H1 (cell line): ENCODE results near the gene SUGT1. TPM values are rescaled to one million over a fixed set of nuclear protein-coding genes. Genes with fewer than 3 reads are reported as not detected.
A peak's percentile ranks its signal among the peaks of the same experiment; 100 is the strongest.

ENCODE experiments used
- CTCF ChIA-PET: fragments of 300-600 bp; sonication (Branson Sonifier 250); formaldehyde crosslinking; loops from one replicate; lab custom pipeline; 2021; ENCODE audit not compliant: partially characterized antibody; lab: Charles Lee
- POLR2A ChIA-PET: fragments of 300-600 bp; sonication (Branson Sonifier 250); formaldehyde crosslinking; loops from one replicate; lab custom pipeline; 2021; ENCODE audit warnings: inconsistent platforms; ENCODE audit not compliant: partially characterized antibody; lab: Charles Lee
- DNase-seq, 2 experiments: peaks; one replicate each; pipeline versions ENCODE4 v3.0.0 to v3.0.0-alpha.2; 2010 to 2022; ENCODE audit warnings: low spot score in 2 of 2, low read depth in 1 of 2, mixed read lengths in 1 of 2
- FAIRE-seq: peaks from 2 replicates; lab custom pipeline; 2011; peaks lifted over from hg19 to GRCh38; lab: Jason Lieb, UNC
- H2AFZ ChIP-seq: 2 replicates; pipeline ENCODE4 v1.8.1; 2012; ENCODE audit warnings: low read length, inconsistent platforms
- H2AK5ac ChIP-seq: 2 replicates; pipeline ENCODE4 v1.6.1; 2013; ENCODE audit warnings: low read depth, low read length
- H2BK120ac ChIP-seq: replicated peaks from 2 replicates; pipeline ENCODE3; 2013; ENCODE audit warnings: low read depth, low read length, inconsistent platforms
- H2BK12ac ChIP-seq: 2 replicates; pipeline ENCODE4 v1.6.1; 2013; ENCODE audit warnings: low read depth, low read length
- H2BK15ac ChIP-seq: 2 replicates; pipeline ENCODE4 v1.6.1; 2013; ENCODE audit warnings: low read length
- H2BK20ac ChIP-seq: 2 replicates; pipeline ENCODE4 v1.6.1; 2013; ENCODE audit warnings: low read length
- H2BK5ac ChIP-seq: 2 replicates; pipeline ENCODE4 v1.6.1; 2013; ENCODE audit warnings: low read depth, low read length
- H3K14ac ChIP-seq: 2 replicates; pipeline ENCODE4 v1.6.1; 2013; ENCODE audit warnings: inconsistent platforms; ENCODE audit not compliant: insufficient read length
- H3K18ac ChIP-seq: 2 replicates; pipeline ENCODE4 v1.6.1; 2013; ENCODE audit warnings: low read length; ENCODE audit errors: extremely low read depth
- H3K23ac ChIP-seq: 2 replicates; pipeline ENCODE4 v1.6.1; 2013; ENCODE audit warnings: inconsistent platforms; ENCODE audit not compliant: insufficient read length
- H3K23me2 ChIP-seq: 2 replicates; pipeline ENCODE4 v1.6.1; 2013; ENCODE audit warnings: low read depth, low read length
- H3K27ac ChIP-seq: 2 replicates; pipeline ENCODE4 v1.6.1; 2011; ENCODE audit warnings: low read depth, low read length, inconsistent platforms
- H3K27me3 ChIP-seq, 4 experiments: replicated peaks in 1 of 4; 1 replicate in 1 of 4; 2 replicates in 3 of 4; pipeline versions ENCODE4 v1.6.1 to v1.8.1; 2011 to 2013; ENCODE audit warnings: low read length in 3 of 4, mild to moderate bottlenecking in 3 of 4, inconsistent platforms in 2 of 4, mixed read lengths in 2 of 4, moderate library complexity in 1 of 4; ENCODE audit not compliant: control insufficient read depth in 3 of 4, insufficient read depth in 3 of 4; ENCODE audit errors: extremely low read depth in 1 of 4
- H3K36me3 ChIP-seq, 4 experiments: 2 replicates each; pipeline versions ENCODE4 v1.6.1 to v1.8.1; 2011 to 2013; ENCODE audit warnings: mild to moderate bottlenecking in 4 of 4, low read length in 3 of 4, moderate library complexity in 2 of 4, control low read depth in 1 of 4, inconsistent platforms in 1 of 4; ENCODE audit not compliant: insufficient read depth in 4 of 4, control insufficient read depth in 2 of 4
- H3K4ac ChIP-seq: replicated peaks from 2 replicates; pipeline ENCODE3; 2013; ENCODE audit warnings: low read length, low read depth, mixed read lengths, inconsistent platforms; ENCODE audit not compliant: insufficient read length
- H3K4me1 ChIP-seq, 4 experiments: replicated peaks in 1 of 4; 1 replicate in 1 of 4; 2 replicates in 3 of 4; pipeline versions ENCODE4 v1.6.1 to v1.8.1; 2011 to 2013; ENCODE audit warnings: low read length in 3 of 4, inconsistent platforms in 2 of 4, mixed read lengths in 1 of 4; ENCODE audit not compliant: insufficient read depth in 4 of 4, control insufficient read depth in 3 of 4
- H3K4me2 ChIP-seq, 2 experiments: 2 replicates each; pipeline versions ENCODE4 v1.6.1 to v1.8.1; 2011 to 2013; ENCODE audit warnings: low read depth in 2 of 2, low read length in 2 of 2, control low read depth in 1 of 2, inconsistent platforms in 1 of 2, mild to moderate bottlenecking in 1 of 2; ENCODE audit not compliant: insufficient read depth in 1 of 2
- H3K4me3 ChIP-seq, 4 experiments: fragments of 200-600, 300-600 bp in 1 of 4; sonication (generic), shearing (Covaris generic), sonication (Bioruptor Twin) in 1 of 4; 2 replicates each; pipeline versions ENCODE4 v1.5.1 to v1.8.1; 2011 to 2016; ENCODE audit warnings: low read length in 4 of 4, low read depth in 3 of 4, control low read depth in 2 of 4, inconsistent platforms in 2 of 4, mild to moderate bottlenecking in 2 of 4, mixed read lengths in 1 of 4, moderate library complexity in 1 of 4; ENCODE audit not compliant: insufficient read depth in 2 of 4; ENCODE audit errors: extremely low read depth in 1 of 4
- H3K56ac ChIP-seq: replicated peaks from 2 replicates; pipeline ENCODE3; 2013; ENCODE audit warnings: low read depth, mild to moderate bottlenecking, mixed read lengths, low read length, inconsistent platforms; ENCODE audit not compliant: insufficient read length
- H3K79me1 ChIP-seq: 2 replicates; pipeline ENCODE4 v1.6.1; 2013; ENCODE audit warnings: low read depth, low read length, control low read depth
- H3K79me2 ChIP-seq, 2 experiments: 2 replicates each; pipeline versions ENCODE4 v1.6.1 to v1.8.1; 2012 to 2013; ENCODE audit warnings: low read length in 2 of 2, mild to moderate bottlenecking in 2 of 2, inconsistent platforms in 1 of 2; ENCODE audit not compliant: insufficient read depth in 2 of 2, control insufficient read depth in 1 of 2
- H3K9ac ChIP-seq, 4 experiments: replicated peaks in 1 of 4; 1 replicate in 1 of 4; 2 replicates in 3 of 4; pipeline versions ENCODE4 v1.6.1 to v1.8.1; 2011 to 2013; ENCODE audit warnings: low read depth in 3 of 4, low read length in 3 of 4, control low read depth in 2 of 4, mild to moderate bottlenecking in 2 of 4, moderate library complexity in 2 of 4, inconsistent platforms in 1 of 4; ENCODE audit errors: extremely low read depth in 1 of 4
- H3K9me3 ChIP-seq, 2 experiments: 2 replicates each; pipeline versions ENCODE4 v1.6.1 to v1.8.1; 2012 to 2013; ENCODE audit warnings: mild to moderate bottlenecking in 2 of 2, moderate library complexity in 2 of 2, control low read depth in 1 of 2, inconsistent platforms in 1 of 2, low read depth in 1 of 2, low read length in 1 of 2, mixed read lengths in 1 of 2; ENCODE audit not compliant: insufficient read depth in 2 of 2
- H4K20me1 ChIP-seq, 2 experiments: replicated peaks in 1 of 2; 2 replicates each; pipeline versions ENCODE3 to v1.8.1; 2011 to 2013; ENCODE audit warnings: inconsistent platforms in 2 of 2, low read length in 2 of 2, mild to moderate bottlenecking in 1 of 2; ENCODE audit not compliant: insufficient read depth in 2 of 2, control insufficient read depth in 1 of 2
- H4K5ac ChIP-seq: 2 replicates; pipeline ENCODE4 v1.6.1; 2013; ENCODE audit warnings: low read length, low read depth, mixed read lengths, inconsistent platforms; ENCODE audit not compliant: insufficient read length
- H4K8ac ChIP-seq: 2 replicates; pipeline ENCODE4 v1.8.0; 2013; ENCODE audit warnings: mild to moderate bottlenecking, moderate library complexity, low read length, inconsistent platforms; ENCODE audit not compliant: insufficient read depth; ENCODE audit errors: extremely low read depth
- H4K91ac ChIP-seq: replicated peaks from 2 replicates; pipeline ENCODE3; 2013; ENCODE audit warnings: low read length, mixed read lengths, inconsistent platforms; ENCODE audit not compliant: insufficient read length
- CTBP2 ChIP-seq: IDR thresholded peaks from 2 replicates; pipeline ENCODE4 v1.7.0; 2011; ENCODE audit warnings: borderline replicate concordance, mild to moderate bottlenecking, moderate library complexity, mixed read lengths, low read length; ENCODE audit not compliant: insufficient read depth, insufficient read length
- TEAD4 ChIP-seq: IDR thresholded peaks from 2 replicates; pipeline ENCODE4 v1.6.1; 2012; ENCODE audit warnings: low read depth, low read length, inconsistent platforms, mixed read lengths
- WGBS, 2 experiments: shearing (Covaris generic) in 1 of 2; methylation state at CpG; one replicate each; pipeline versions ENCODE4 v1.1.6 to v1.1.7; 2013 to 2015; ENCODE audit warnings: low lambda C conversion rate in 2 of 2, mixed read lengths in 2 of 2, inconsistent platforms in 1 of 2, low coverage in 1 of 2, missing lambda C conversion rate in 1 of 2; ENCODE audit not compliant: insufficient replicate concordance in 2 of 2, insufficient coverage in 1 of 2, insufficient read length in 1 of 2; ENCODE audit errors: extremely low coverage in 1 of 2, missing lambda C conversion rate in 1 of 2; 5-methylcytosine and 5-hydroxymethylcytosine counted together
- polyA plus RNA-seq, 7 experiments: library from polyadenylated mRNA; depleted of rRNA in 3 of 7; stranded (reverse) in 5 of 7; unstranded in 2 of 7; fragments of >200 nt in 5 of 7; fragments of 200-250 nt in 2 of 7; gene quantifications; 1 replicate in 5 of 7; 2 replicates in 1 of 7; 4 replicates in 1 of 7; pipeline versions ENCODE4 v1.2.1 to v1.2.3, GENCODE V29; 2011 to 2013; ENCODE audit warnings: missing spikeins in 2 of 7, mixed read lengths in 2 of 7
- total RNA-seq: library from RNA; stranded (reverse); fragmentation: NEBNext Ultra II Directional; extraction: Animal tissue kit (Norgen Biotek cat#: 25700); gene quantifications from 2 replicates; pipeline ENCODE4 v1.2.1, GENCODE V29; 2021

Gene SUGT1
- total and polyA plus RNA-seq, 2 of the 8 experiments (the other 6 are each of a cell fraction or from before 2014, with no cell fraction given), result 21.0 to 99.4 TPM

DNA sequence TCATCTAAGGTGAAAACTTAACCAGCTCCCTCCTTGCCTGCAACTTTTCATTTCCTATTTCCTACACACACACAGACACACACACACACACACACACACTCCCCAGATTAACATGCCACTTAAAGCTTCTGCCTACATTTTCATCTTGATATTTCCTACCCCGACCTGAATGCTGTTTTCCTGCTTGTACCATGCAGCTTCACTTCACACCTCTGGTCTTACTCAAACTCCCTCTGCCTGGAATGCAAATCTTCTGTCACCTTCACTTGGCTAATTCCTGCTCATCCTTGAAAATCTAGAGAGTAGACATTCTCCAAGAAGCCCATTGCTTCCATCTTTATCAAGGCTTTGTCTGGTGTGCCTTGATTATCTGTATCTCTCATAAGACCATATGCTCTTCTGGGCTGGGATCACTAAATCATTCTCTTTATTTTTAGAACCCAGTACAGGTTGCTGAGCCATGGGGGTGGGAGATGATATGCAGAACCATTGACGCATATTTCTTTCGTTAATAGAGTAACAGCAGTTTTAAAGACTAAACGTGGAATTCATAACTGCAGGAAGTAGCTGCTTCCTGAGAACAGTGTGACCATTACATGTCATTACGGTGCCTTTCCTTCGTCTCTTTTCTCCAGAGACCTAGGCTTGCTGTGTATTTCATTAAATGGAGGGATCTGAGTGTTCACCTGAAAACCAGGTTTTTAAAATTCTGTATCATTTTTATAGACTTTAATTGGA is 49.3 kb downstream of the SUGT1 start:
- no peak overlapping the region for H2BK15ac ChIP-seq
- no peak overlapping the region for H4K5ac ChIP-seq
- H3K9ac ChIP-seq, result no peak overlapping the region
- no peak overlapping the region for H3K4ac ChIP-seq
- no peak overlapping the region for H2BK120ac ChIP-seq
- H2BK5ac ChIP-seq, result no peak overlapping the region
- H3K4me3 ChIP-seq, result no peak overlapping the region
- H3K9me3 ChIP-seq, result no peaks in the 10 kb centered on the region
- TF ChIP-seq TEAD4, result 0 out of 2 replicates have a peak, but pooled peaks have one; percentile 12
- no peak for TF ChIP-seq CTBP2
- no peak overlapping the region for H3K18ac ChIP-seq
- CTCF ChIA-PET, result interaction anchor here (0.7 to 3.3 kb wide), 7 partner anchors 12 to 107 kb away, joined by 3 to 18 read pairs (median 5); no protein-coding TSS in a partner anchor
- no peak overlapping the region for H4K91ac ChIP-seq
- H2BK20ac ChIP-seq, result no peak overlapping the region
- no peak overlapping the region for H3K4me2 ChIP-seq
- no peaks in the 10 kb centered on the region for H3K79me1 ChIP-seq
- no peak overlapping the region for H3K56ac ChIP-seq
- H2AFZ ChIP-seq, result no peak overlapping the region
- H4K20me1 ChIP-seq, result no peaks in the 10 kb centered on the region
- H3K27ac ChIP-seq, result no peak overlapping the region
- peaks cover 0 to 3% (median 1%) of the 10 kb centered on the region in 4 experiments; a peak in 3 of 7 replicates for H3K4me1 ChIP-seq
- H3K27me3 ChIP-seq, result no peaks in the 10 kb centered on the region
- DNase-seq (no peak), FAIRE-seq (no peak)
- 0 out of 2 replicates have a peak, but pooled peaks cover 2% of the 10 kb centered on the region for H3K23me2 ChIP-seq
- POLR2A ChIA-PET, result interaction anchor here (0.7 to 7.2 kb wide), 10 partner anchors 9 to 253 kb away, joined by 3 to 28 read pairs (median 3); no protein-coding TSS in a partner anchor
- no peak overlapping the region for H3K14ac ChIP-seq
- H3K36me3 ChIP-seq, result peaks cover 0 to 7% (median 0%) of the 10 kb centered on the region in 4 experiments; a peak in 1 of 8 replicates
- no peak overlapping the region for H3K23ac ChIP-seq
- H2BK12ac ChIP-seq, result no peak overlapping the region
- no peak overlapping the region for H4K8ac ChIP-seq
- 84% methylated on average over 6 of the region's 6 CpGs; no CpG with 5 or more reads in 1 of the 2 experiments for WGBS, 2 experiments
- no peak overlapping the region for H2AK5ac ChIP-seq
- no peaks in the 10 kb centered on the region for H3K79me2 ChIP-seq
